GM12873 (cell line): Measurements from ENCODE around the gene RCSD1.

Experiments used
- TF ChIP-seq, protein P1 (sequence below): IDR thresholded peaks from 2 replicates; pipeline ENCODE4 v1.5.1; 2012; ENCODE audit warnings: low read depth, mild to moderate bottlenecking, moderate library complexity, low read length, control low read depth; ENCODE audit not compliant: insufficient read depth; ENCODE audit errors: missing control alignments

The RCSD1 gene

DNA sequence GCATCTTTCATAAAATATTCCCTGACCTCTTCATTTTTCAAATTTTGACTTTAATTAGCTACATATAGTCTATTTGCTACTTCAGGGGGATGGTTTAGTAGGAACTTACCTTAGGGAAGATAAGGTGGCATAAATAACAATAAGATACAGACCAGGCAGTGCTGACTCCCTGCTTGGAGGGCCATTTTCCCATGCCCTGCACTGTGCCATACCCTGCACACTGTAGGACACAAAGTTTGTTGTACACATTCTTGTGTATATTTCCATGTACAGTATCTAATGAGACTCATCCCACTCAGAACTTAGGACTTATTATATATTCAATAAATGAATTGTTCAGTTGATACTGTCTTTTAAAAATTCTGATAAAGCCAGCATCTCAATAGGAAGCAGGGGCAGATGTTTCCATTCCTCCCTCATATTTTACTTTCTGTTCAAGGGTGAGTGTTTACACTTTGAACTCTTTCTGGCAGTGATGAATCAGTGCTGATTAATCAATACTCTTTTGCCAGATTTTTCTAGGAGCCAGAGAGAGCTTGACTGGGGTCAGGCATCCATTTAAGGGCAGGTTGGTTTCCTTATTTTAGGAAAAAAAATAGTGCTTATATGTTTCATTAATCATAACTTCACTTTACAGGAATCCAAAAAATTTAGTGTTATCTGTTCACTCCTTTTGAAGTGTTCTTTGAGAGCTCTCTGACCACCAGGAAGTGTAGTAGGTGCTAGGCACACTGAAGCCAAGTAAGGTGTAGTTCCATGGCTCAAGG is 122.4 kb downstream of the RCSD1 start:
- TF ChIP-seq, protein P1, sequence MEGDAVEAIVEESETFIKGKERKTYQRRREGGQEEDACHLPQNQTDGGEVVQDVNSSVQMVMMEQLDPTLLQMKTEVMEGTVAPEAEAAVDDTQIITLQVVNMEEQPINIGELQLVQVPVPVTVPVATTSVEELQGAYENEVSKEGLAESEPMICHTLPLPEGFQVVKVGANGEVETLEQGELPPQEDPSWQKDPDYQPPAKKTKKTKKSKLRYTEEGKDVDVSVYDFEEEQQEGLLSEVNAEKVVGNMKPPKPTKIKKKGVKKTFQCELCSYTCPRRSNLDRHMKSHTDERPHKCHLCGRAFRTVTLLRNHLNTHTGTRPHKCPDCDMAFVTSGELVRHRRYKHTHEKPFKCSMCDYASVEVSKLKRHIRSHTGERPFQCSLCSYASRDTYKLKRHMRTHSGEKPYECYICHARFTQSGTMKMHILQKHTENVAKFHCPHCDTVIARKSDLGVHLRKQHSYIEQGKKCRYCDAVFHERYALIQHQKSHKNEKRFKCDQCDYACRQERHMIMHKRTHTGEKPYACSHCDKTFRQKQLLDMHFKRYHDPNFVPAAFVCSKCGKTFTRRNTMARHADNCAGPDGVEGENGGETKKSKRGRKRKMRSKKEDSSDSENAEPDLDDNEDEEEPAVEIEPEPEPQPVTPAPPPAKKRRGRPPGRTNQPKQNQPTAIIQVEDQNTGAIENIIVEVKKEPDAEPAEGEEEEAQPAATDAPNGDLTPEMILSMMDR, result no peak

DNA sequence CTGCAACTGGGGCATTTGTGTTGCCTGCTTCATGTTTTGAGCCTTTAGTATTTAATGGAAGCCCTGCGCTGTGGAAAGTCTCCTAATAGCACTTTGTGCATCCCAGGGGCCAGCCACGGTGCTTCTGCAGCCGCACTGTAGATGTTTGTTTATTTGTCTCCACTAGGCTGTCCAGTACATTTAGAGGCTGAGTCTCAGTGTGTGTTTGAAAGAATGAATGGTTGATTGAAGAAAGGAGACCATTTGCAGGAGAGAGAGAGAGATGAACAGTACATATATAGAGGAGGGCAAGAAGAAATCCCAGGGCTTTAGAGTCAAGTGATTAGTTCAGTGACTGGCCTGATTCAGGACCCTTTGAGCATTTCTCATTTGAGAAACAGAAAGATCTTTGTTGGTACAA is 125.6 kb downstream of the RCSD1 start:
- TF ChIP-seq, protein P1, result no peak
